Measurements from ENCODE around the gene CARD10. TPM values are rescaled to one million over a fixed set of nuclear protein-coding genes. Genes with fewer than 3 reads are reported as not detected.
"Not testable (repeated sequence)": the region's sequence is repeated elsewhere in the genome, so short reads cannot be mapped to it uniquely, and the experiment has no call there.

Gene CARD10
- polyA plus RNA-seq, 1 donor from 2014 or later: not detected

DNA sequence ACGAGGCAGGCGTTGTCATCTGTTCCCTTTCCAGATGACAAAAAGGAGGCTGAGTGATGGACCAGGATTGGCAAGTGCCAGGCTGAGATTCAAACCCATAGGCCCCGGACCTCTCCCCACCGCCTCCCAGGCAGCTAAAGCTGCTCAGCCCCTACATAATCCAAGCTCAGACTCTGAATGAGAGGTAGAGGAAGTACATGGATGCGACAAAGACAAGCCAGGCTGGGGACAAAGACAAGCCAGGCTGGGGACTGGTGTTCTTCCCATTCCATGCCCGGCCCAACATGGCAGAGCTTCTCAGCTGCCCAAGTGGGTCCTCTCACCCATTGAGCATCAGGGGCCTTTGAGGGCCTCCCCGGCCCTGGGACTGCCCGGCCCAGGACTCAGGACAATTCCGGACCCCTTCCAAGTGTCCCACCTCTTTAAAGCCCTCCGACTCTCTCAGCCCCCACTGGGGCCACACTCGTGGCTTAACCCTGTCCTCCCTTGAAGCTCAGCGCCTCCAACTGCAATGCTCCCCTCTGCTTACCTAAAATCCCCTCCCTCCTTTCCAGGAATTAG, 37.8 kb downstream of the CARD10 start:
- H3K36me3 Mint-ChIP-seq: peaks cover 2% of the 10 kb centered on the region
- no peaks in the 10 kb centered on the region for H3K27me3 Mint-ChIP-seq
- H3K9me3 Mint-ChIP-seq: no peaks in the 10 kb centered on the region
- peaks cover 18 to 33% (median 20%) of the 10 kb centered on the region in 3 donors for H3K4me1 Mint-ChIP-seq
- peak overlapping the region in 1 of 4 donors; percentile 63 for H3K4me3 Mint-ChIP-seq
- H3K27ac Mint-ChIP-seq: peak overlapping the region; percentile 69 to 100 (median 78)

DNA sequence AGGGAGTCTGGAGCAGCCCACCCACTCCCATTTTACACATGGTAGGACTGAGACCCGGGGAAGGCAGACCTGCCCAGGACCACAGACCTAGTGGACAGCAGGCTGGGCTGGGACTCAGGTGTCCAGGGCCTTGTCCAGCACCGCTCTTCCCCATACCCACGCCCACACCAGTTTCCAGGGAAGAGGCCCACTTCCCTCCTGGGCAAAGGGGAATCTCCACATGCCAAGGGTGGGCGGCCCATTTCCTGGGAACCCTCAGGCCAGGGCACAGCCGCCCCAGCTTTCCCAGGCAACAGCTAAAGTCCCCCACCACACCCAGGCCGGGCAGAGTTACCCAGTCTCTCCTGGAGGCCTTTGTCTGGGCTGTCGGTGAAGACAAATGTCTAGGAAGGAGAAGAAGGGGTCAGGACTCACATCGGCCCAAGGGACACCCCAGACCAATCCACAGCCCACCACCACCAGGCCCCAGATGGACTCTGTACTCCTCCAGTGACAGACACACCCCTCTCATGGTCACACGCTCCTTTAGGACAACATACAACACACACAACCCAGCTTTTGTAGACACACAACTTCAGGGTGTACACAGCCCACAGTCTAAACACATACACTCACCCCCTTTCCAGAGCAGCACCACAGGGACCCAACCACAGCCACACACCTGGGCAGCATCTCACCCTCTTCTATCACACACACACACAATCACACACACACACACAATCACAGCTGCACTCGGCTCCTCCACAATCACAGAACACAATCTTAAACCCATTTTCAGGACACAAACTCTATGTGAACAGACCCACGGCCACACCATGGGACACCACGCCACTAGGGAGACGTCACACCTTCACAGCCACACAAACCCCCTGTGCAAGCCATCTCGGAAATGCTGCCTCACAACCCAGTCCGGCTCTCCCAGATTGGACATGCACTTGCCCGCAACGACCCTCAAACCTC, 38.5 kb downstream of the CARD10 start:
- peak overlapping the region; percentile 4 to 78 (median 75) for H3K27ac Mint-ChIP-seq
- H3K36me3 Mint-ChIP-seq: peaks cover 2% of the 10 kb centered on the region
- no peak overlapping the region for H3K4me3 Mint-ChIP-seq
- no peaks in the 10 kb centered on the region for H3K9me3 Mint-ChIP-seq
- no peaks in the 10 kb centered on the region for H3K27me3 Mint-ChIP-seq
- H3K4me1 Mint-ChIP-seq: peaks cover 16 to 32% (median 19%) of the 10 kb centered on the region in 3 donors

DNA sequence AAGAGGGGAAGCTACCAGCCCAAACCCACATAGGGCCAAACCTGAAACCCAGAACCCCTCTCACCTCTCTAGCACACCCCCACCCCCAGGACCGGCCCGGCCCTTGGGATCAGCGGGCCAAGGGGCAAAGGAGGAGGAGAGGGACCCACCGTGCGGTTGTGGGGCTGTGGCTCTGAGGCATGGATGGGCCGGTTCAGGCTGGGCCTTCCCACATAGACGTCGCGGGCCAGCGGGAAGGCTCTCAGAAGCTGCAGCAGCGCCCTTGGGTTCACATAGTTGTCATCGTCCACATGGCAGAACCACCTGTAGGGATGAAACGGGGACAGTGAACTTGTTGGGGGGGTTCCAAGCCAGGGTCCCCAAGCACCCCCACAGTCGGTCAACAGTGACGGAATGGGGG, 40.0 kb downstream of the CARD10 start:
- Mint-ChIP-seq H3K36me3 (peaks cover 2% of the 10 kb centered on the region), H3K9me3 (no peaks in the 10 kb centered on the region), H3K27me3 (no peaks in the 10 kb centered on the region), H3K4me1 (peaks cover 8 to 28% (median 16%) of the 10 kb centered on the region in 3 donors), H3K4me3 (no peak overlapping the region), H3K27ac (peak overlapping the region in 1 of 3 donors; percentile 53)

DNA sequence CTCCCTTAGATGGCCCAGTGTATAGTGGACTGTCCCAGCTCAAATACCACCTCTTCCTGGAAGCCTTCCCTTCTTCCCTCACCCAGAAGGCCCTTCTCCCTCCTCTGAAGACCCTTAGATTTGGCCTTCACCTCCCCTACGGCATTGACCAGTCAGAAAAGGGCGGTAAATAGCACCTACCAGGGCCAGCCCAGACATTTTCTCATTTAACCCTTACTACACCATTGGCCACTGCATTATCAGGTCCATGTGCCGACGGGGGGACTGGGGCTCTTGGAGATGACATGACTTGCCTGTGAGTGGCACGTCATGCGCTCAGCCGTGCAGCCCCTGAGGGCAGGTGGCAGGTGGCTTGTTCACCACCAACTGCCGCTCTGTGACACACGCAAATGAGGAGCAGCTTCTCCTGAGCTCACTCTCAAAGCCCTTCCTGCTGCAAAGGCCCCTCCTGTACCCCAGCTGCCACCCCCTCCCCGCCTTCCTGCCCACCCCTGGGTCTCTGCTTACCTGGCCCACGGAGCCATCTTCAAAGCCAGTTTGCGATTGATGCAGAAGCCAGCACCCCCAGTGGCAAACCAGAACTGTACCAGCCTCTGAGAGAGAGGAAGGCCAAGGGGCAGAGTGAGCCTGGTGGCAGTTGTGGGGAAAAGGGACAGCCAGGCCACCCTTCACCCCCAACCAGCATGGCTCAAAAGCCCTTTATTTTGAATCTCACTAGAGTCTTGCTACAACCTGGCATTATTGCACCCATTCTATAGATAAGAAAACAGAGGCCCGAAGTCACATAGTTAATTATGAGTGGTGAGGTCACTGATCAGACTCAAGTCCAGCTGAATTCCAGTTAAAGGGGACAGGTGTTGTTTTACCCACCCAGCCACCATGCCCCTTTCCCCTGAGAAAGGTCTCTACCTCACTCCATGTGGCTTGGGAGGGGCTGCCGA, 42.6 kb downstream of the CARD10 start:
- Mint-ChIP-seq H3K4me3 (no peak overlapping the region), H3K9me3 (no peaks in the 10 kb centered on the region), H3K27ac (no peak overlapping the region), H3K27me3 (no peaks in the 10 kb centered on the region), H3K4me1 (peaks cover 0 to 6% (median 5%) of the 10 kb centered on the region in 3 donors), H3K36me3 (no peaks in the 10 kb centered on the region)

- no peaks in the 10 kb centered on the region for H3K9me3 Mint-ChIP-seq
- H3K27me3 Mint-ChIP-seq: no peaks in the 10 kb centered on the region
- peak overlapping the region in 1 of 3 donors; percentile 43 for H3K27ac Mint-ChIP-seq
- peaks cover 0 to 1% (median 0%) of the 10 kb centered on the region in 3 donors for H3K4me1 Mint-ChIP-seq
- peaks cover 4% of the 10 kb centered on the region for H3K36me3 Mint-ChIP-seq
- H3K4me3 Mint-ChIP-seq: no peak overlapping the region
Observed at GRCh38 chr22:37474447-37475090, 44.6 kb downstream of the CARD10 start.

DNA sequence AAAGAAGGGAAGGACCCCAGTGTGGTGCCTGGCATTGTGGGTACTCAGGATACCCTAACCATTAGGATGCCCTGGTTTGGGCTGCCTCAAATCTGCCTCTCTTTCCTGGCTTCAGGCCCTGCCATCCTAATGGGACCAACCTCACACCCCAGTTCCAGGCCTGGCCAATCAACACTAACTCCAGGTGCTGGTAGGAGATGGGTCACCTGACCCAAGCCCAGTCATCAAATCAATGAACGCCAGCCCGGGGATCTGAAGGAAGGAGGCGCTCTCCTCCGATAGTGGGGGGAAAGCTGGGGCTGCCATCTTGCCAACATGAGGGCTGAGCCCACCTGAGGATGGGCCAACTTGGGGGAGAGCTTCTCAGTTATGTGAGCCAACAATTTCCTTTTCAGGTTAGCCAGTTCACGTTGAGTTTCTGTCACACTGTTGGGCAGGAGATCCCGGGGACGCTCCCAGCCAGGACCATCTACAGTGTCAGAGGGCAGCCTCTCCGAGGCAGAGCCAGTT, 45.7 kb downstream of the CARD10 start:
- Mint-ChIP-seq H3K36me3 (peaks cover 4% of the 10 kb centered on the region), H3K4me3 (no peak overlapping the region)

DNA sequence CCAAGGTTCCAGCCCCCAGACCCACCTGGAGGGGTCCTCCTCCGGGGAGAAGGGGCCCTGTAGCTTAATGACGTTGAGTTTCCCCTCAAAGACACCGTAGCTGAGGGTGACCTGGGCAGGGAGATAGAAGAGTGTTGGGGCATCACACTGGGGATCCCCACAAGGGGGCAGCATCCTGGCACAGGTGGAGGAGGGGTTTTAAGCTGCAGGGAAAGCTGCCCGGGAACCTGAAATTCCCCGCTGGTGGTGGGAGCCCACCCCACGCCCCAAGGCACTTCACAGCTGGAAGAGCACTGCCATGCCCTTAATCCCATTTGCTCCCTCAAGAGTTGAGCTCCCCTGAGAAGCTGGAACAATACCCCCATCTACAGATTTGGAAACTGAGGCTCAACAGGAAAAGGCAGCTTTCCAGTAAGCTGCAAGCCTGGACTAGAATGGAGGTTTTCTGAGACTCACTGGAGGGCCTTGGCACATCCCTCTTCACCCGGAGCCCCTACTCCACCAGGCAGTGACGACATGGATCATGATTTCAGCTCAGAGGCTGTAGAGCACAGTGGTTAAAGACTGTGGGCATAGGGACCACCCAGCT, 46.7 kb downstream of the CARD10 start:
- Mint-ChIP-seq H3K4me1 (peaks cover 0 to 6% (median 3%) of the 10 kb centered on the region in 3 donors), H3K4me3 (no peak overlapping the region), H3K27ac (peak overlapping the region in 2 of 3 donors; percentile 36), H3K27me3 (no peaks in the 10 kb centered on the region), H3K9me3 (no peaks in the 10 kb centered on the region), H3K36me3 (peaks cover 4% of the 10 kb centered on the region)

More for the DNA sequence above, 45.7 kb downstream of the CARD10 start:
- no peak overlapping the region for H3K27ac Mint-ChIP-seq
- no peaks in the 10 kb centered on the region for H3K9me3 Mint-ChIP-seq
- no peaks in the 10 kb centered on the region for H3K27me3 Mint-ChIP-seq
- H3K4me1 Mint-ChIP-seq: peaks cover 0 to 4% (median 3%) of the 10 kb centered on the region in 3 donors

DNA sequence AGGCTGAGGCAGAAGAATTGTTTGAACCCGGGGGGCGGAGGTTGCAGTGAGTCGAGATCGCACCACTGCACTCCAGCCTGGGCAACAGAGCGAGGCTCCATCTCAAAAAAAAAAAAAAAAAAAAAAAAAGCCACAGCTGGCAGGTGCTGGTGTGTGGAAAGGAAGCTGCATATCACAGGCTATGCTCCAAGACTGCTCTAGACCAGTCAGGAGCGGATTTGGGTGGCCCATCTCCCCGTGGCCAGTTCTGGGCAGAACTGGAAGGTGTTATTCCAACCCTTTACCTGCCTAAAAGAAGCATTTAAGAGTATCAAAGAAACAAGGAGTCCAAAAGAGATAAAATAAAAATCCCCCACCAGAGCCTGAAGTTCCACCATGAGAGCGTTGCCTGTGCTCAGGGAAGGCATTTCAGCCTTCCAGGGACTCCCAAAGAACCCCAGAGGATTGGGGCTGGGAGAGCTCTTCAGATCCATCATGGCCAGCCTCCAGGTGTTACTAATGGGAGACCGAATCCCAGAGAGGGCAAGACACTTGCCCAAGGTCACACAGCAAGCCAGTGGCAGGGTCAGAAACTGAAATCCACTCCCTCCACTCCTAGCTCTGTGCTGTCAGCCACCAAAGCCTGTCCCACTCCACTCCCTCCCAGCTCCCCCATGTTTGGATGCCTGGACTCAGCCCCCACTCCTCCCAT, 47.3 kb downstream of the CARD10 start:
- peaks cover 0 to 6% (median 3%) of the 10 kb centered on the region in 3 donors for H3K4me1 Mint-ChIP-seq
- no peaks in the 10 kb centered on the region for H3K9me3 Mint-ChIP-seq
- no peaks in the 10 kb centered on the region for H3K27me3 Mint-ChIP-seq
- peaks cover 4% of the 10 kb centered on the region for H3K36me3 Mint-ChIP-seq
- peak overlapping the region in 2 of 3 donors; percentile 36 for H3K27ac Mint-ChIP-seq
- H3K4me3 Mint-ChIP-seq: no peak overlapping the region

- no peaks in the 10 kb centered on the region for H3K9me3 Mint-ChIP-seq
- peak overlapping the region in 1 of 3 donors; percentile 78 for H3K27ac Mint-ChIP-seq
- H3K4me3 Mint-ChIP-seq: no peak overlapping the region
- H3K27me3 Mint-ChIP-seq: no peaks in the 10 kb centered on the region
- H3K36me3 Mint-ChIP-seq: peaks cover 4% of the 10 kb centered on the region
- peaks cover 0 to 6% (median 5%) of the 10 kb centered on the region in 3 donors for H3K4me1 Mint-ChIP-seq
Observed at GRCh38 chr22:37470087-37470445, 49.1 kb downstream of the CARD10 start.

- peaks cover 4% of the 10 kb centered on the region for H3K36me3 Mint-ChIP-seq
- no peak overlapping the region for H3K4me3 Mint-ChIP-seq
- no peaks in the 10 kb centered on the region for H3K9me3 Mint-ChIP-seq
- H3K27ac Mint-ChIP-seq: peak overlapping the region in 1 of 3 donors; percentile 78
- peaks cover 2 to 7% (median 7%) of the 10 kb centered on the region in 3 donors for H3K4me1 Mint-ChIP-seq
- H3K27me3 Mint-ChIP-seq: no peaks in the 10 kb centered on the region
Observed at GRCh38 chr22:37469416-37470086, 49.7 kb downstream of the CARD10 start.

DNA sequence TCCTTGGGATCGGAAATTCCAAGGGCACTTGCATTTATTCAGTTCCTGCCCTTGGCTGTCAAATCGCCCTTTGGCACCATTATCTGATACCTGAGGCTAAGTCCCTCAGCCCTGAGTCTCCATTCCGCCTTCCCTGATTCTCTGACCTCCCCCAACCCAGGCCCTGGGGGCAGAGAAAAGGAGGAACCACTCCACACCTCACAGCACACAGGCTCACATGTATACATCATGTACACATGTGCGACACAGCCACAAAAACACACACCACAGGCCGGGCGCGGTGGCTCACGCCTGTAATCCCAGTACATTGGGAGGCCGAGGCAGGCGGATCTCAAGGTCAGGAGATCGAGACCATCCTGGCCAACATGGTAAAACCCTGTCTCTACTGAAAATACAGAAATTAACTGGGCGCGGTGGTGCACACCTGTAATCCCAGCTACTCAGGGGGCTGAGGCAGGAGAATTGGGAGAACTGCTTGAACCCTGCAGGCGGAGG, 51.0 kb downstream of the CARD10 start:
- H3K9me3 Mint-ChIP-seq, H3K27me3 Mint-ChIP-seq, H3K36me3 Mint-ChIP-seq, H3K4me3 Mint-ChIP-seq: not testable (repeated sequence)
- peaks cover 4 to 11% (median 9%) of the 10 kb centered on the region in 3 donors for H3K4me1 Mint-ChIP-seq
- H3K27ac Mint-ChIP-seq: peak overlapping the region in 1 of 3 donors; percentile 47

DNA sequence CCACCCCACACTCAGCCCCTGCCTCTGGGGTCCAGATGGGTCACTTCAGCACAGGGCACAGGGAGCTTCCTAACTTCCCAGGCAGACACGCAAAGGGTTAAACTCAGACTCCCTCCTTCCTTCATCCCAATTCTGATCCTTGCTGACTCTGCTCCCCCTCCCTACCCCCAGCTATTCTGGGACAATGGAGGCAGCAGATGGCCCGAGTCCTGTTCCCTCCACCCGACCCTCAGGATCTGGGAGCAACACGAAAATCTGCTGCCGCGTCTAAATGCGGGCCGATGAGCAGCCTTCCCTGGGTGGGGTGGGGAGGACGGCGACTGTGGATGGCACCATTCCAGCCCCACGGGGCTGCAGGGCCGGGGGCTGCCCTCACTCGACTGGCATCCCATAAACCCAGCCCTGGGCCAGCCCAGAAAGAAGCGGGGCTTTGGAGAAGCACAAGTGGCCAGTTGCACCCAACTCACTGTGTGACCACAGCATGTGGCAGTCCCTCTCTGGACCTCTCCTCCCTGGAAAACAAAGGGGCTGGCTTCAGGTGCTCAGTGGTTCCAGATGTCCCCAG, 51.7 kb downstream of the CARD10 start:
- no peak overlapping the region for H3K4me3 Mint-ChIP-seq
- H3K9me3 Mint-ChIP-seq: no peaks in the 10 kb centered on the region
- H3K27me3 Mint-ChIP-seq: no peaks in the 10 kb centered on the region
- H3K36me3 Mint-ChIP-seq: peaks cover 4% of the 10 kb centered on the region
- H3K27ac Mint-ChIP-seq: no peak overlapping the region
- peaks cover 4 to 11% (median 9%) of the 10 kb centered on the region in 3 donors for H3K4me1 Mint-ChIP-seq

All from IgD-negative memory B cell (primary cell).